NCI-H82 (cell line): Measurements from ENCODE around the gene NUP85.
A peak's percentile ranks its signal among the peaks of the same experiment; 100 is the strongest.
"Not testable (repeated sequence)": the region's sequence is repeated elsewhere in the genome, so short reads cannot be mapped to it uniquely, and the experiment has no call there.

ENCODE experiments used
- DNase-seq: peaks from one replicate; lab custom pipeline; 2025; lab: John Stamatoyannopoulos, UW

The NUP85 gene

DNA sequence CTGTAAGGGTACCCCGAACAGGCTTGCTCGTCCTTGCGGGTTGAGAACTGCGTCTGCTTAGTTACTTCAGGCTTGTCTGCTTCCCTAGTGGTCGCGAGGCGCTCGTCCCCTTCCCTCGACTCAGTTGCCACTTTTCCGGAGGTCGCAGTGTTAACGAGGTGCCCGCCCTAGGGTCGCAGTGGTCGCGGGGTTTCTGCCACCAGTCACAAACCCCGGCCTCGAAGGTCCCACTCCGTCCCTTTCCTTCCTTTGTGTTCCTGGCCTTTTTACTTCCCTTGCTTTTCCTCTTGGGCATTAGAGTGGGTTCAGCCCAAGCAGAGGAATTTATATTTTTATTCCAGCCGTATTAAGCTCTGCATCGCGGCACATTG lies 299 bp downstream of the NUP85 start:
- no peak for DNase-seq

DNA sequence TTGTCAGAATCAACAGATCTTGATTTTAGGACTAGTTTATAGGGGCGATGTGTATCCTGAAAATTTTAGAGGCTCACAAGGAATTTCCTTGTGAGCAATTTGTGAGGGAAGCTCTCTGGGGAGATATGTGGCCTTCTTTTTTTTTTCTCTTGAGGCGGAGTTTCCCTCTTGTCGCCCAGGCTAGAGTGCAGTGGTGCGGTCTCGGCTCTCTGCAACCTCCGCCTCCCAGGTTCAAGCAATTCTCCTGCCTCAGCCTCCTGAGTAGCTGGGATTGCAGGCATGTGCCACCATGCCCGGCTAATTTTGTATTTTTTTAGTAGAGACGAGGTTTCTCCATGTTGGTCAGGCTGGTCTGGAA lies 1.6 kb downstream of the NUP85 start:
- not testable (repeated sequence) for DNase-seq

DNA sequence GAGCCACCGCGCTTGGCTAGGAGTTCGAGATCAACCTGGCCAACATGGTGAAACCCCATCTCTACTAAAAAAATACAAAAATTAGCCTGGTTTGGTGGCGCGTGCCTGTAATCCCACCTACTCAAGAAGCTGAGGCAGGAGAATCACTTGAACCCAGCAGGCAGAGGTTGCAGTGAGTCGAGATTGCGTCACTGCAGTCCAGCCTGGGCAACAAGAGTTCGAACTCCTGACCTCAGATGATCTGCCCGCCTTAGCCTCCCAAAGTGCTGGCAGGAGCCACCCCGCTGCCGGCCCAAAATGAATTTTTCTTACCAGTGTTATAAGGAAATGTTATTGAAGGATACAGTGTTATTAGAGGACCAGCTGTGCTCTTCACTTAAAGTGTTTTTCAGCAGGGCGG lies 2.3 kb downstream of the NUP85 start:
- no peak for DNase-seq

DNA sequence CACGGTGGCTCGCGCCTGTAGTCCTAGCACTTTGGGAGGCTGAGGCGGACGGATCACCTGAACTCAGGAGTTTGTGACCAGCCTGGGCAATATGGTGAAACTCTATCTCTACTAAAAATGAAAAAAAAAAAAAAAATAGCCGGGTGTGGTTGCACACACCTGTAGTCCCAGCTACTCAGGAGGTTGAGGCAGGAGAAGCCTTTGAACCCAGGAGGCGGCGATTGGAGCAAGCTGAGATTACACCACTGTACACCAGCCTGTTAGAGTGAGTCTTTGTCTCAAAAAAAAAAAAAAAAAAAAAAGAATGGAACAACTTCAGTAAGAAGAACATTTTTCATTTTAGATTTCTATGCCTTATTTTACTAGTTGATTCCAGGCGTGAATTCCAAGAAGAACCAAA lies 2.7 kb downstream of the NUP85 start:
- DNase-seq, result no peak

DNA sequence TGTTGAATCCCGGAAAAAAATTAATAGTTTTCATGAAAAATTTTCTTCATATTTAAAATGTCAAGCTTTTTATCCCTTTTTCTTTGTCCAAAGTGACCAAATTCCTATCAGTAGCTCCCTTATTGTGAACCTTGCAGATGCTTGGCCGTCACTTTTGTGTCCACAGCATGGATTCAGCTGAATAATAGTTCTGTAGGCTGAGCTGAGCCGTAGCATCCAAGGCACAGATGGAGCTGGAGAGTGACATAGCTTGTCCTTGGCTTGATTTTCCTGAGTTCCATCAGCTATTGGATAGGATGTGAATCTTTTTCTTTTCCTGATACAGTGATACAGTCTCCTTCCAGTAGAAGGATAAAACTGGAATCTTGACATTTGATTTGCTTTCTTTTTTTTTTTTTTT lies 3.6 kb downstream of the NUP85 start:
- no peak for DNase-seq

DNA sequence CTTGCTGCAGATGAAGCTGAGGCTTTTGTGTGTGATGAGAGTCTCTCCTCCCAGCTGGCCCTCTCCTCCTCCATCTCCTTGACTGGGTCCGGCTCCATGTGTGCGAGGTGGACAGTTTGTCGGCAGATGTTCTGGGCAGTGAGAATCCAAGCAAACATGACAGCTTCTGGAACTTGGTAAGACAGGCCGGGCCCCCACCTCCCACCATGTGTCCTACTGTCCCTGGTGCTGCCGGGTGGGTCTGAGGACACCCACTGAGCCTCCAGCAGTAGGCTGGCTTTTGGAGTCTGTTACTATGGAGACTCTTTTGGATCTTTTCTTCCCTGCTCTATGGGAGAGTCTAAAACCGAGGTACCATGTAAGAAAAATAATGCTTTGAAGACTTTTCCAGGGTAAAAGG lies 12.7 kb downstream of the NUP85 start:
- DNase-seq, result no peak

DNA sequence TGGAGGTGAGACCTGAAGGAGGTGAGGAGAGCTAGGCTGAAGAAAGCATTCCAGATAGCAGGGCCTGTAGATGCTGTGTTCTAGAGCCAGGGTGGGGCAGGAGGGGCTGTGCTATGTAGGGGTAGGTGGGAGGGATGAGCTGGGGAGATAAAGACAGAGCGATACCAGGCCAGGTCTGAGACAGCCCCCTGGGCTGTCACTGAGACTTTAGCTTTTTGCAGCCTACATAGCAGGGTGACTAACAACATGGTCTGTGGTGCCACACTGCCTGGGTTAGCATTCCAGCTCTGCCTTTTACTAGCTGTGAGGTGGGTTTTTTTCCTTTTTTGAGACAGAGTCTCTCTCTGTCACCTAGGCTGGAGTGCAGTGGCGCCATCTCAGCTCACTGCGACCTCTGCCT lies 14.3 kb downstream of the NUP85 start:
- DNase-seq, result no peak

DNA sequence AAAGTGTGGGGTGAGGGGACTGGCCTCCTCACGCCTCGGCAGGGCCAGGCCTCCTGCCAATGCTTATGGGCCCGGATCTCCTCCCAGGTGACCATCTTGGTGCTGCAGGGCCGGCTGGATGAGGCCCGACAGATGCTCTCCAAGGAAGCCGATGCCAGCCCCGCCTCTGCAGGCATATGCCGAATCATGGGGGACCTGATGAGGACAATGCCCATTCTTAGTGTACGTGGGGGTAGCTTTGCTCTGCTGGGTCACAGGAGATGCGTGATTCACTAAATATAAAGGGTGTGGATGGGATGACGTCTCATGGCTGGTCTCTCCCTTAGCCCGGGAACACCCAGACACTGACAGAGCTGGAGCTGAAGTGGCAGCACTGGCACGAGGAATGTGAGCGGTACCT lies 19.5 kb downstream of the NUP85 start:
- DNase-seq, result no peak

DNA sequence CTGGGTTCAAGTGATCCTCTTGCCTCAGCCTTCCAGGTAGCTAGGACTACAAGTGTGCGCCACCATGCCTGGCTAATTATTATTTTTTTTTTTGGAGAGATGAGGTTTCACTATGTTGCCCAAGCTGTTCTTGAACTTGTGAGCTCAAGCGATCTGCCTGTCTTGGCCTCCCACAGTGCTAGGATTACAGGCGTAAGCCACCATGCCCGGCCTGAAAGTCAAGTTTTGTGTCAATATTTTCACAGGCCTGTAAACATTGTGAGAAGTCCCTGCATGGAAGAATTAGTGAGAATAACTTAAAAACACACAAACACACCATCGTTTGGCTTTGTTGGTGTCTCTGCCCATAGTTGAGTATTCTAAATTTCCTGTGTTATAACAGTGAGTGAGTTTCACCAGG lies 22.2 kb downstream of the NUP85 start:
- no peak for DNase-seq

DNA sequence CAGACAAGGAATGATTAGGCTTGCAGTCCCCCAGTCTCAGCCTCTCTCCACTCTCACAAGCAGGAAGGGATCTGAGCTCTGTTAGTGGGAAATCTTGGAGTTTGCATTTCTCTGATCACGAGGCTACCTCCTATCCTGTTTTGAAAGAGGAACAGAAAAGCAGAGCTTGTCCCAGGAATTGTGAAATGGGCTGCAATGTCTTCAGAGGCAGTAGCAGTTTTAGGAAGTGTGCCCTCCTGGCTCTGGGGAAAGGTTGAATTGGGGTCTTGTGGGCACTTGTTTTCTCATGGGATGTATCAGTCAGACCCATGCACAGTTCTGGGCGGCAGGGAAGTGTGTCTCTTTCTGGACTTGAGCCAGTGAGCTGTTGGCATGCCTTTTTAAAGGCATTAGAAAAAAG lies 22.8 kb downstream of the NUP85 start:
- no peak for DNase-seq

DNA sequence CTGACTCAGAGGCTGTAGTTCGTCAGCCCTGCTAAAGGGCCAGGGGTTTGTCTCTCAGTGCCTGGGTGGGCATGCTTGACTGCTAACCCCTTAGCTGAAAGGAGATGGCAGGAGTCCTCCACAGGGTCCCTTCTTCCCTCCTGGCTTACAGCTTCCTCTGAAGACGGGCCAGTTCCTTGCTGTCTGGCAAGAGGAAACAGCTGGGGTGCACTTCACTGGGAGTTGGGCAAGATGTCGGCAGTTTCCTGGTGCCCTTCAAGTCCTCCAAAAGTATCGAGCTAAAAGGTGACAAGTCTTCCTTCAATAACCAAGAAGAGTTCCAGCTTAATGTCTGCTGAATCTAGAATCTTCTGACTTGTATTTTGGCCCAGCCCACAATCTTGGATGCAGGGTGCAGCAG lies 23.4 kb downstream of the NUP85 start:
- no peak for DNase-seq

DNA sequence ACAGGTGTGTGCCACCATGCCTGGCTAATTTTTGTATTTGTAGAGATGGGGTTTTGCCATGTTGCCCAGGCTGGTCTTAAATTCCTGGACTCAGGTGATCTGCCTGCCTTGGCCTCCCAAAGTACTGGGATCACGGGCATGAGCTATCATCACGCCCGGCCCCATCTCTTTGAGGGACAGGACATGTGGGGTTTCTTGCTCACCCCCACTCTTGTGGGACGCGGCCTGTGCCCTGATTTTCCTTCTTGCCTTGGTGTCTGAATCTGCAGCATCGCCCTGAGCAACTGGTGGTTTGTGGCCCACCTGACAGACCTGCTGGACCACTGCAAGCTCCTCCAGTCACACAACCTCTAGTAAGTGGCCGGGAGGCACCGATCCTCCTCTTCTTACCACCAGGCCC lies 25.6 kb downstream of the NUP85 start:
- no peak for DNase-seq

DNA sequence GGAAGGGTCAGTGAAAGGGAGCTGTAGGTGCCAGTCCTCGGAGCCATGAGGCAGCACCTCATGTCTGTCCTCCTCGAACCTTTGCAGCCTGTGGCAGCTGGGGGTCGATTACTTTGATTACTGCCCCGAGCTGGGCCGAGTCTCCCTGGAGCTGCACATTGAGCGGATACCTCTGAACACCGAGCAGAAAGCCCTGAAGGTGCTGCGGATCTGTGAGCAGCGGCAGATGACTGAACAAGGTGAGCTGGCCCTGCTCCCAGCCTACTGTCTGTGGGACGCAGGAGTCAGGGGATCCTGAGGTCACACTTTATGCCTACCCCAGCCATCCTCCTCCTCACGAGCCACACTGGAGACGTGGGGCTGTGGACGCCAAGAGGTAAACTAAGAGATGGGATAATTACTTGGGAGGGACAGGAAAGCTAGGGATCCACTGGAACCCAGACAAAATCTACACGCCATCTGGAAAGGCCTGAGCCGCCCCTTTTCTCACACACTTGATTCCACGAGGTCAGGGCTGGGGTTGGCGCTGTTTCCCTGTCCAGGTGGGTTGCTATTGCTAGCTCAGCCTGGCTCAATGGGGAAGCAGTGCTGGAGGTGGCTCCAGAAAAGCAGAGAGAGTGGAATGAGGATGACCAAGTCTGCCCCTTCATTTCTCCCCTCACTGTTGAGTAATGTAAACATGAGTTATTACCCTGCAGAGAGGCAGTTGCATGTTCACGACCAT lies 26.4 kb downstream of the NUP85 start:
- DNase-seq, result no peak

DNA sequence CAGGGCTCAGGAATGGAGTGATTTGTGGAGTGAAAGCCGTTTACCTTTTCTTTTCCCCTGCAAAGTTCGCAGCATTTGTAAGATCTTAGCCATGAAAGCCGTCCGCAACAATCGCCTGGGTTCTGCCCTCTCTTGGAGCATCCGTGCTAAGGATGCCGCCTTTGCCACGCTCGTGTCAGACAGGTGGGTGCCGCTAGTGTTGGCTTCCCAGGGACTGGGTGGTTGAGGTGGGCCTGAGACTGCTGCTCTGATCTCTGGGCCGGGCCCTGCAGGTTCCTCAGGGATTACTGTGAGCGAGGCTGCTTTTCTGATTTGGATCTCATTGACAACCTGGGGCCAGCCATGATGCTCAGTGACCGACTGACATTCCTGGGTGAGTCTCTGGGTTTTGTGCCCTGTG lies 27.3 kb downstream of the NUP85 start:
- no peak for DNase-seq

DNA sequence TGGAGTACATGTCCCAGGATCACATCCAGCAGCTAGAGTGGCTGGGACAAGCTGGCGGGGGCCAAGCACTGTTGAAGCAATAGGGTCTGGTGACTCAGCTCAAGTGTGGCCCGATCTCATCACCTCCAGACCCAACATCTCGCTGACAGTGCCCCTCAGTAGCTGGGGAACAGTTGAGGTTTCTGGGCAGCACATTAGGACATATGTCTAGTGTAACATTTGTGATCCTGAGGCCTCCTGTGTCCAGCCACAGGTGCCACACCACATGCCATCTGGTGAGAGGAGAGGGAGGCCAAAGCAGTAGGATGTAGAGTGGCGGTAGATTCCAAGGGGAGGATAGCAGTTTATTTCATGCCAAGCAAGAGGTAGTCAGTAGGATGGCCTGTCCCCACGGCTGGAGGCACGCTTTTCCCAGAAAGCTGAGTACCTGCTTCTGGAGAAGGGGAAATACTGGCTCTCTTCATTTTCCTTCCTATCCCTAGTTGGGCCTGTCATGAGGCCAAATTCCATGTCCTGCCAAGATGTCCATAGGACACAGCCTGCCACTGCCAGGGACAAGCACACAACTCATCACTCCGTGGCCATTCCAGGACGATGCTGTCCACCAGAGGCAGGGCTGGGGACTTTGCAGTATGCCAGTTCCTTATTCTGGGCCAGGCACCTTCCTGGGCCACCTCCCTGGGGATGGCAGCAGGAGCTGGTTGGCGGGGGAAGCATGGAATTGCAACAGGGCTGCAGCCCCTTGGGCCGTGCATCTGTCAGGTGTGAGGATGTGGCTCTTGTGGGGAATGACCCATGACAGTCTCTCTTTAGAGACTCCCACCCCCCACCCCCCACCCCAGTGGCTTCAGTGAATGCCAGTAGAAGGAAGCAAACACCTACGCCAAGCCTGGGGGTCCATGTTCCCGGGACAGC lies 31.9 kb downstream of the NUP85 start:
- DNase-seq, result no peak

DNA sequence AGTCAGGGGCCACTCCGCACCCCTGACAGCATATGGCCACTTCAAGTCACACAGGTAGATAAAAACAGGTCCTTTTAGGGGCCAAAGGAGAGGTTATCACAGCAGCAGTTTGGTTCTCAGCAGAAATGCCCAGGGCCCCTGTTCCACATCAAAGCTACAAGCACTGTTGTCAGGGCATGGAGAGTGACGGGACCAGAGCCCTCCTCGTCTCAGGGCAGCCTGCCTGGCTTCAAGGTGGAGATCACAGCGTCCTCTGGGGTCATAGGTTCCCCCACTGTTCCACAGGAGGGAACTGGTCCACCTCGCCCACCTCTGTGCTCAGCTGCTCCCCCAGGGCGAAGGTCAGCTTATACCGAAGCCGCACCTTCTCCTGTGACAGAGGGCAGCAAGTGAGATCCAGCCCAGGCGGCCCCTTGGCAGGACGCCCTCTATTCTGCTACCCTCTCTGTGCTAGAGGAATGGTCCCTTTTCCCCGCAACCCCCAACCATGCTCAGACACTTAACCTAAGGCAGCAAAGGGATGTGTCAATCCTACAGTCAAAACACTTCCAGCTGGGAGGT lies 32.6 kb downstream of the NUP85 start:
- no peak for DNase-seq

DNA sequence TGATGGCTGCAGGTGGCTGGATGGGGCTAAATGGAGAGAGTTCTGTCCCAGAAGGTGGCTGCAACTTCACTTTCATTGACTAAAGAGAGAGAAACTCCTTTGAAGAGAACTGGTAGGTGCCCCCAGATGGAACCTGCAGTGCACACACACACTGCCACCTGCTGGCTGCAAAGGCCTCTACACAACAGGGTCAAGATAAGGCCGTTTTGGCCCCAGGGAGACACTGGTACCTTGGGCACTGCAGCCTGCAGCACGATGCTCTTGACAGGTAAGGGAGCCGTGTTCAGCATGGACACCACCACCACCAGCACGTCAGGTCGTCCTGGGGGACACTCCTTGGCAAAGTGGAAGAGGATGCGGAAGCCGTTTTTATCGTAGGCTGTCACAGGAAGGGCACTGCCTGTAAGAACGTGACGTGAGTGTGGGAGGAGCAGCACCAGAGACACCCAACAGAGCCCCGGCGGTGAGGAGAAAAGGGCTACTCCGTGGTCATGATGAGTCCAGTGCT lies 33.3 kb downstream of the NUP85 start:
- DNase-seq, result peak; percentile 83

DNA sequence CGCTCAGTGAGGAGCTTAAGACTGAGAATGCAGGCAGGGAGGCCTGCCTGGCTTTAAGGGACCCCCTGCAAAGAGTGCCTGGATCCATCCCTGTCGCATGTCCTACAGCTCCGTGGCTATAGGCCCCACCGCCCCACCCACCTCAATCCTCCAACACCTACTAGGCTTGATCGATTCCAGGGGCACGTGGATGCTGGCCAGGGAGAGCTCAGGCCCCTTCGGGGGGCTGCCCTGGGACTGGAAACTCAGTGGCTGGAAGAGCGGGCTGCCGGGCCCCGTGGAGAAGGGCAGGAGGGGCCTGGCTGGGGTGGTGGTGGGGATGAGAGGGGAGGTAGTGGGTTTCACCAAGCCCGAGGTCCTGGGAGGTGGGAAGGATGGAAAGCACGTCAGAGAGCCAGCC lies 33.7 kb downstream of the NUP85 start:
- no peak for DNase-seq

DNA sequence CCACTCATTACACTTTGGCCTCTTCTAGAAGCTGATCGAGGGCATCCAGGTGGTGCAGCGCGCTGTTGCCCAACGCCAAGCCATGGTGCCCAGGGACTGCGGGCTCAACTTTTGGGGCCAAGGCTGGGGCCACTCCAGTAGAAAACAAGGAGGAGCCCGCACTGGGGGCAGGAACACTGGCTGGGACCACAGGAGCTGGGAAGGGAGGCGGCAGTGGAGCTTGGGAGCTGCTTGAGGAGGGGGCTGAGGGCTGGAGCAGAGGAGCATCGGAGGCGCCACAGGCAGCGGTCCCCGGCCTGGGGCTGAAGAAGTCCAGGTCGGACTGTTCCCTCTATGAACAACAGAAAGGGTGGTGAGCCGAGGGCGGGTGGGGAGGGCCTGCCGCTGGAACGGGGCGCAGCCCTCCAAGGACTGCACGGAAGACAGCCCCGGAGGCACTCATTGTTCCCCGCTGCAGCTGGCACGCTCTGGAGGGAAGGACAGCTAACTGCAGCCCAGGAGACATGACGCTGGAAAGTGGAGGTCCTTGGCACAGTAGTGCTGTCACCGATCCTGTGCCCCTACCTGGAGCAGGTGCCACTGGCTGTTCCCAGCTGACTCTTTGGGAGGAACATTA lies 34.4 kb downstream of the NUP85 start:
- no peak for DNase-seq

DNA sequence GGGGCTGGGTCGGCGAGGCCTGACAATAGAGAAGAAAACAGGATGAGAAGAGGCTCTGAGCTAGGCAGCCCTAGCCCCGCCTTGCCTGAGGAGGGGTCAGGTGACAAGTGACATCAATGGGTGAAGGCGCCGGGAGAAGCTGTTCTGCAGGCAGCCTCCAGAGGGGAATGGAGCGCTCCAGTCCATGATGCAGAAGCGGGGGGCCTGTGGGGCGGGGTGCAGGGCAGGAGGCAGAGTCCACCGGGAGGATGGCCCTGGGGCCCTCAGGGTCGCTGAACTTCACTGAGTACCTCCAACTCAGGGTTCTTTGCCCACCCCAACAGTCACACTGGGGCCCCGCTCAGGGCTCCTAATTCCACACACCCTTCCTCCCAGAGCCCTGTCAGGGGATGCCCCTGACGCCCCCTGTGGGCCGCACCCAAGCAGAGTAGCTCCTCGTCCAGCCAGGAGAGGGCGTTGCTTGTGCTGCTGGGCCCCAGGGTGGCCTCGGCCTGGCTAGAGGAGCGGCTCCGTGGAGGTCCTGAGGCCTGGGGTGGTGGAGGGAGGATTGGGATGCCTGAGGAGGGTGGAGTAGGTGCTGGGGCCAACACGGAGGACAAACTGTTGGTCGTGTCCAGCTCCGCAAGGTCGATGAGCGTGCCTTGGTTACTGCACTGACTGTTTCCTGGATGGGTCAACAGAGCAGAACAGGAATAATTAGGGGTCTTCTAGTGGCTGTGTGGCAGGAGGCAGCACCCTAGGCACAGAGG lies 35.1 kb downstream of the NUP85 start:
- peak; percentile 78 for DNase-seq

DNA sequence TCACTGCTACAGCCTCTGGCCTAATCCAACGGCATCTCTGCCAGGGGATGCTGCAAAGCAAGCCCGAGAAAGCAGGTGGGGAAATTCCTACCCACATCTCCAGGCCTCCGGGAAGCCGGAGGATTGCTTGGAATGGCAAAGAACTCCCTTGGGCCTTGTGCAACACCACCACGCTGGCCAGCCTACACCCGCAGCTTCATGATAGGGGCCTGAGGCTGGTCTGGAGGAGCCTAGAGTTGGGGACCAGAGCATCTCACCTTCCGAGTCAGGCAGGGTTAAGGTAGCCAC lies 35.6 kb downstream of the NUP85 start:
- DNase-seq, result no peak

DNA sequence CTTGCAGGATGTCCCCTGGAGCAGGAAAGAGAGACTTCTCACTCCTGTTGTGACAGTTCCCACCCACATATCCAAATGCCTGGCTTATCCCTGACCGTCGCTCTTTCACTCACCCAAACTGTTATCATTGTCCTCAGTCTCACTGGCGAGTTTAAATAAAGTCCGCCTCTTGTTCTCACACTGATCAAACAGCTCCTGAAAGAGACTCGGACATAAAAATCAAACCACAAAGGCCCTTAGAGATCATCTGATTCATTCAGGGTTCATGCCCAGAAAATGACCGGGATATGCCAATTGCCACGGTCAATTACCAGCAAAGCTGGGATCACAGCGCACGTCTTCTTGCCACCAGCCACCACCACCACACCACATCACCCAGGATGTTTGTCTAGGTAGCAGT lies 36.0 kb downstream of the NUP85 start:
- DNase-seq, result no peak
